HEK293T (cell line): ENCODE results near the gene RBM10.

Experiments used
- CTCF ChIA-PET: fragments of 350-600 bp; formaldehyde crosslinking; extraction: SDS; loops from one replicate; lab custom pipeline; 2021; ENCODE audit warnings: antibody characterized with exemption, inconsistent platforms; lab: Yijun Ruan, JAX
- POLR2A ChIA-PET: fragments of 350-600 bp; formaldehyde crosslinking; extraction: SDS; loops from one replicate; lab custom pipeline; 2020; ENCODE audit warnings: antibody characterized with exemption, inconsistent platforms; lab: Yijun Ruan, JAX
- DNase-seq: peaks from one replicate; pipeline ENCODE4 v3.0.0; 2012; ENCODE audit warnings: mixed read lengths; ENCODE audit errors: extremely low spot score
- ARNT ChIP-seq: fragments of 450-650 bp; IDR thresholded peaks from 2 replicates; pipeline ENCODE4 v1.6.1; 2017; ENCODE audit warnings: mild to moderate bottlenecking
- BHLHE40 ChIP-seq: fragments of 450-650 bp; IDR thresholded peaks from 2 replicates; pipeline ENCODE4 v1.6.1; 2016; ENCODE audit warnings: mild to moderate bottlenecking, moderate library complexity, borderline replicate concordance
- CTBP1 ChIP-seq: fragments of 450-650 bp; IDR thresholded peaks from 2 replicates; pipeline ENCODE4 v1.6.1; 2016; ENCODE audit warnings: borderline replicate concordance
- ELF4 ChIP-seq: fragments of 450-650 bp; IDR thresholded peaks from 2 replicates; pipeline ENCODE4 v1.6.1; 2017; ENCODE audit warnings: antibody characterized with exemption
- FOXA1 ChIP-seq: fragments of 450-650 bp; IDR thresholded peaks from 2 replicates; pipeline ENCODE4 v1.6.1; 2016; ENCODE audit warnings: mild to moderate bottlenecking
- FOXK2 ChIP-seq: fragments of 450-650 bp; IDR thresholded peaks from 2 replicates; pipeline ENCODE4 v1.6.1; 2016; ENCODE audit warnings: mild to moderate bottlenecking
- HDGF ChIP-seq: fragments of 450-650 bp; IDR thresholded peaks from 2 replicates; pipeline ENCODE4 v1.6.1; 2017; ENCODE audit warnings: antibody characterized with exemption, borderline replicate concordance
- L3MBTL2 ChIP-seq: fragments of 450-650 bp; conservative IDR thresholded peaks from 2 replicates; pipeline ENCODE4 v1.6.1; 2016; ENCODE audit warnings: mild to moderate bottlenecking
- LEF1 ChIP-seq: fragments of 450-650 bp; IDR thresholded peaks from 2 replicates; pipeline ENCODE4 v1.6.1; 2017; ENCODE audit warnings: mild to moderate bottlenecking, borderline replicate concordance
- NFRKB ChIP-seq: fragments of 450-650 bp; IDR thresholded peaks from 2 replicates; pipeline ENCODE4 v1.6.1; 2016; ENCODE audit warnings: mild to moderate bottlenecking, moderate library complexity
- SP1 ChIP-seq: fragments of 450-650 bp; IDR thresholded peaks from 2 replicates; pipeline ENCODE4 v1.6.1; 2017
- SUZ12 ChIP-seq: fragments of 450-650 bp; IDR thresholded peaks from 2 replicates; pipeline ENCODE4 v1.6.1; 2016; ENCODE audit warnings: mild to moderate bottlenecking
- TARDBP ChIP-seq: fragments of 450-650 bp; IDR thresholded peaks from 2 replicates; pipeline ENCODE4 v1.6.1; 2016
- ZNF384 ChIP-seq: fragments of 450-650 bp; IDR thresholded peaks from 2 replicates; pipeline ENCODE4 v1.6.1; 2016
- TF ChIP-seq, protein P1 (sequence below): fragments of 450-650 bp; IDR thresholded peaks from 2 replicates; pipeline ENCODE4 v1.6.1; 2016

The RBM10 gene

DNA sequence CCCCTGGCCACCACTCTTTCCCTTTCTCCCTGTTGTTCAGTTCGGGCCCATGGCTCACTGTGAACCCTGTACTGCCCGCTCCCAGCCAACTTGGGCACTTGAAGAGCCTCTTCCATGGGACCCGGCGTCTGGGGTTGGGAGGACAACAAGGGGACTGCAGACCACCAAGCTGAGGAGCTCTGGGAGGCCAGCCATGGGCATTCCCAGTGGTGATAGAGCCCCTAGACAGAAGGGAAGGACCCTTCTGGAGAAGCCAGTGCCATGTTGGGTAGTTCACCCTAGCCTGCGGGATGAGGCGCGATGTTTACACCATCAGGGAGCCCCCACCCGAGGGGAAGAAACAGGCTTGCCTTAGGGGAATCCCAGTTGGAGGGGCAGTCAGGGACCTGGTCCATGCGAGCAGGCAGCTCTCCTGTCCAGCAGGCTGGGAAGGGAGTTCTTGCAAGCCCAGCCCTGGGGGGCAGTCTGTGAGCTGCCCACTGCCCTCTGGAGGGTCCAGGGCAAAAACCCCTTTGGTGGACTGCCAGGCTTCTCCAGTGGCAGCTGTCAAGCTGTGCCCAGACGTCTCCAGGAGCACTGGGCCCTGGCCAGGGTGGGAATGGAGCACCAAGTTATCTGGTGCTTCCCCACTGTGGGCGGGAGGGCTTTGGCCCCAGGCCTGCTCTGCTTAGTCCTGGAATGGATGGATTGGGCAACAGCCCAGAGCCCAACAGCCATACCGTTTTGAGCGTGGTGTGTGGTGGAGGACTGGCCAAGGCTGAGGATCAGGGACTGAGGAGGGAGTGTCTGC is 24.9 kb downstream of the RBM10 start:
- CTCF ChIA-PET = no interaction called here

DNA sequence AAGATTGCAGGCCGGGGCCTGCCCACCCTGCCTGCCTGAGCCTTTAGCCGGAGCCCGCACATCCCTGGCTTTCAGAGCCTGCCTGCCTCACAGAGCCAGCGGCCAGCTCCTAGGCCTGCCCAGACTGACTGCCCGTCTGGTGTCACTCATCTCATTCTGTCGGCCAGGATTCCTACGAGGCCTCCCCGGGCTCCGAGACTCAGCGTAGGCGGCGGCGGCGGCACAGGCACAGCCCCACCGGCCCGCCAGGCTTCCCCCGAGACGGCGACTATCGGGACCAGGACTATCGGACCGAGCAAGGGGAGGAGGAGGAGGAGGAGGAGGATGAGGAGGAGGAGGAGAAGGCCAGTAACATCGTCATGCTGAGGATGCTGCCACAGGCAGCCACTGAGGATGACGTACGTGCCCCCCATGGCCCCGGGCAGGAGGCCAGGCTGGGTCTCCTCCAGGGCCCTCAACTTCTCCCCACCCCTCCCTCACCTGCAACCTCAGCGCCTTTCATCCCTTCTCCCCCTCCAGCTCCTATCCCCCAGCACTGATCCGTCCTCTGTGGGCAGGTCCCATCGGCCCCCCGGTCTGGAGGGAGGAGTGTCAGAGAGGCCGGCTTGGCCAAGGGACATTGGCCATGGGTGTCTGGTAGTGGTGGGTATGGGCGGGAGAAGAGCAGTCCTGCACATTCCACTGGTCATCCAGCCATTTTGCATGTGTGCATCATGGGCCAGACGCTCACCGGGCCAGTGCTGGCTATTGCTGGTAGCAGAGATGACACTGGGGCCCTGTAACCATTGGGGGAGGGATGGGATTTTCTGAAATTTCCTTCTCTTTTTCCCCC is 26.1 kb downstream of the RBM10 start:
- no peak for DNase-seq
- POLR2A ChIA-PET = no interaction called here
- CTCF ChIA-PET = no interaction called here
- no peak for TF ChIP-seq NFRKB
- TF ChIP-seq ELF4 = no peak
- no peak for TF ChIP-seq HDGF
- TF ChIP-seq, protein P1, sequence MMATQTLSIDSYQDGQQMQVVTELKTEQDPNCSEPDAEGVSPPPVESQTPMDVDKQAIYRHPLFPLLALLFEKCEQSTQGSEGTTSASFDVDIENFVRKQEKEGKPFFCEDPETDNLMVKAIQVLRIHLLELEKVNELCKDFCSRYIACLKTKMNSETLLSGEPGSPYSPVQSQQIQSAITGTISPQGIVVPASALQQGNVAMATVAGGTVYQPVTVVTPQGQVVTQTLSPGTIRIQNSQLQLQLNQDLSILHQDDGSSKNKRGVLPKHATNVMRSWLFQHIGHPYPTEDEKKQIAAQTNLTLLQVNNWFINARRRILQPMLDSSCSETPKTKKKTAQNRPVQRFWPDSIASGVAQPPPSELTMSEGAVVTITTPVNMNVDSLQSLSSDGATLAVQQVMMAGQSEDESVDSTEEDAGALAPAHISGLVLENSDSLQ = no peak
- no peak for TF ChIP-seq BHLHE40
- no peak for TF ChIP-seq TARDBP

More for the DNA sequence above, 24.9 kb downstream of the RBM10 start:
- POLR2A ChIA-PET = no interaction called here
- TF ChIP-seq NFRKB (no peak), L3MBTL2 (no peak), SP1 (no peak)
- TF ChIP-seq, protein P1 = no peak
- no peak for DNase-seq

DNA sequence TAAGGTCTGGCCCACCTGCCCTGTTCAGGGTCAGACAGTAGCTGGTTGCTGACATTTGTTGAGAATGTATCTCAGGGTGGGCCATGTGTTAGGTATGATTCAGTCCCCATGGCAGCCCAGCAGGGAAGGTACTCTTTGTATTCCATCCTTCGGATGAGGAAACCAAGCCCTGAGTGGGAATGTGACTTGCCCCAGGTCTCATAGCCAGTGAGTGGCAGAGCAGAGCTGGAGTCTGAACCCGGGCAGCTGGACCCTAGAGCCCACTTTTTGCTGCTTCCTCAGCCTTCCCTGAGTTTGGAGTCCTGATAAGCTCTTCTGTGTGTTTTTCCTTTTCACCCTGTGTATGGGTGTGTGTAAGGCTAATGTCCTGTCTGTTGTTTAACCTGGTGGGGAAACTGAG is 27.0 kb downstream of the RBM10 start:
- DNase-seq = no peak
- ChIA-PET CTCF (no interaction called here), POLR2A (interaction anchor here (1.4 kb wide), 1 partner anchor 18 kb away, joined by 3 read pairs; no protein-coding TSS in a partner anchor)
- TF ChIP-seq L3MBTL2 (no peak), SP1 (no peak), NFRKB (no peak), FOXA1 (no peak), CTBP1 (no peak), ELF4 (no peak), LEF1 (no peak), ZNF384 (no peak), SUZ12 (no peak), TARDBP (no peak), BHLHE40 (no peak)
- TF ChIP-seq, protein P1 = no peak

DNA sequence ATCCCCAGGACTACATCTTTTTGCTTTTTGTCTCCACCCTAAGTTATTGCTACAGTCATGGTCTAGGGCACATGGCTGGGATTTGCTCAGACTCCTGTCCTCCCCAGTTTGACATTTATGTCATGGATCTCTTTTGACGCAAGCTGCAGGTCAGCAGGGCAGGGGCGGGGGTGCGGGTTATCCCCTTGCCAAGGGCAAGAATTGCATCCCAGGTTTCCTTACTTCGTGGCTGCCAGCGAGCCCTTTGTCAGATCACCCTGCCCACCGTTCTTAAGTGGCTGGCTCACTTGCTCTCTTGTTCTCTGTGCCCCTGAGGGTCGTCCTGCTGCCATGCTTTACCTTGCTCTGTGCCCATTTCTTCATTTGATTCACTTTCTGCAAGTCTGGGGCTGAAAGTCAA is 27.5 kb downstream of the RBM10 start:
- TF ChIP-seq SUZ12 (no peak), ELF4 (no peak), ZNF384 (no peak), FOXK2 (no peak), TARDBP (no peak), FOXA1 (no peak), SP1 (no peak), L3MBTL2 (no peak), CTBP1 (no peak), NFRKB (no peak), BHLHE40 (no peak), LEF1 (no peak), ARNT (no peak)
- TF ChIP-seq, protein P1 = no peak
- CTCF ChIA-PET = no interaction called here
- POLR2A ChIA-PET = interaction anchor here (1.4 kb wide), 1 partner anchor 18 kb away, joined by 3 read pairs; no protein-coding TSS in a partner anchor
- no peak for DNase-seq

DNA sequence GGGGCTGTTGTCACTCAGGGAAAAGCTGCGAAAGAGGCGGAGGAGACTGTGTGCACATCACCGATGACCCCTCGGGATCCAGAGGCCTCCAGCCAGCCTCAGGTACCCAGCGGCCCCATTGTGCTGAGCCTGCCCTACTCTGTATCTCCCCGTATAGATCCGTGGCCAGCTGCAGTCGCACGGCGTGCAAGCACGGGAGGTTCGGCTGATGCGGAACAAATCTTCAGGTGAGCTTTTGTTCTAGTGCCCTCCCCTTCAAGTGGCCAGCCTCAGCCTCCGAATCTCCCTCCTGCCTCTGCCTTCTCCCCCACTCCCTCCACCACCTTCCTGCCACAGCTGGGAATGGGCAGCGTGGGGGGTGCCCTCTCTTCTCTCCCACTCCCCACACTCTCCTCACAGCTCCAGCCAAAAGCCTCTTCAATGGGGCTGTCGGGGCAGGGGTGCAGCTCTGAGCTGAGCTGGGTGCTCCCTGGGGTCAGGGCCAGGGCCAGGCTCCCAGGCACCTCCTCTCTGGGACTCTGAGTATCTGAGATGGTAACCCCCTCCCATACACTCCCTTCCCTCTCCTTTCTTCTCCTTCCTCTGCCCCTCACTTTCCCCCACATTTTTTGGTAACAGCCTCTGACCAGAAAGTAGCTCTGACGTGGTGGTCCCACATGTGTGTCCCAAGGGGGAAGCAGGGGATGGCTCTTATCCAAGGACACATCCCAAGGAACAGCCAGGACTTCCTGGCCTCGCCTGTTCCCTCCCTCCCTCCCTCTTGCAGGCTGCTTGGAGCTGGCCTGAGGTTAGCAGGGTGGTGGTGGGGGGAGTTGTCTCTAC is 28.2 kb downstream of the RBM10 start:
- CTCF ChIA-PET = no interaction called here
- POLR2A ChIA-PET = interaction anchor here (1.4 kb wide), 1 partner anchor 17 kb away, joined by 3 read pairs; no protein-coding TSS in a partner anchor
- DNase-seq = no peak

More for the DNA sequence above, 28.2 kb downstream of the RBM10 start:
- TF ChIP-seq SUZ12 (no peak), TARDBP (no peak), ZNF384 (no peak), ELF4 (no peak)
